NCI-H1417 treated with DMSO at 0.1 percent for 48 hours (cell line): ENCODE data around the gene PCDHA2.
"Not testable (repeated sequence)": the region's sequence is repeated elsewhere in the genome, so short reads cannot be mapped to it uniquely, and the experiment has no call there.

Experiments used
- DNase-seq: peaks from one replicate; lab custom pipeline; 2025; lab: John Stamatoyannopoulos, UW

The PCDHA2 gene

DNA sequence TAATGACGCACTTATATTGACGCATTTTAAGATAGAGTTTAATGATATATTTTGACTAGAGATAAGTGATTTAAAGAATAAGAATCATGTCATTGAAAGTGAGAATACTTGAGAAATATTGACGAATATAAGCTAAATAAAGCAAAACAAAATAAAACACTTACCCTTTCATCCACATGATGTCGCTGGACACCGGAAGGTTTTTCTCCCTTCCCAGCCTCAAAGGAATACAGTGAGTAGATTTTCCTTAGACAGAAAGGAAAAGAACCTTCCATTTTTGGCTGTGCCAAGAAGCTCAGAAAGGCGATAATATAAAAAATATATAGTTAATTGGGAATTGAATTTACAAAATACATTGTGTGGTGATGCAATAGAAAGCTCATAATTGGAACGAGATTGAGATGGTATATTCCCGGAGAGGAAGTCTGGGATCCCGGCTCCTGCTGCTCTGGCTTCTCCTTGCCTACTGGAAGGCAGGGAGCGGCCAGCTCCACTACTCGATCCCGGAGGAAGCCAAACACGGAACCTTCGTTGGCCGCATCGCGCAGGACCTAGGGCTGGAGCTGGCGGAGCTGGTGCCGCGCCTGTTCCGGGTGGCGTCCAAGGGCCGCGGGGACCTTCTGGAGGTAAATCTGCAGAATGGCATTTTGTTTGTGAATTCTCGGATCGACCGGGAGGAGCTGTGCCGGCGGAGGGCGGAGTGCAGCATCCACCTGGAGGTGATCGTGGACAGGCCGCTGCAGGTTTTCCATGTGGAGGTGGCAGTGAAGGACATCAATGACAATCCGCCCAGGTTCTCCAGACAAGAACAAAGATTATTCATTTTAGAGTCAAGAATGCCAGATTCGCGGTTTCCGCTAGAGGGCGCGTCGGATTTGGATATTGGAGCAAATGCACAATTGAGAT, 27.0 kb downstream of the PCDHA2 start, which contains the start of gene PCDHA5:
Gene PCDHA5, plus strand, starts transcription at position 239 of the 906 bp plus-strand sequence.
- no peak for DNase-seq

DNA sequence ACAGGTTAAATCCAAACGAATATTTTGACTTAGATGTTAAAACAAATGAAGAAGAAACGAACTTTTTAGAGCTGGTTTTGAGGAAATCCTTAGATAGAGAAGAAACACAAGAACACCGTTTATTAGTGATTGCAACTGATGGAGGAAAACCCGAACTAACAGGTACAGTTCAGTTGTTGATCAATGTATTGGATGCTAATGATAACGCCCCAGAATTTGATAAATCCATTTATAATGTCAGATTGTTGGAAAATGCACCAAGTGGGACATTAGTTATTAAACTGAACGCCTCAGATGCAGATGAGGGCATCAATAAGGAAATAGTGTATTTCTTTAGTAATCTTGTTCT, 27.6 kb downstream of the PCDHA2 start:
- DNase-seq = no peak

DNA sequence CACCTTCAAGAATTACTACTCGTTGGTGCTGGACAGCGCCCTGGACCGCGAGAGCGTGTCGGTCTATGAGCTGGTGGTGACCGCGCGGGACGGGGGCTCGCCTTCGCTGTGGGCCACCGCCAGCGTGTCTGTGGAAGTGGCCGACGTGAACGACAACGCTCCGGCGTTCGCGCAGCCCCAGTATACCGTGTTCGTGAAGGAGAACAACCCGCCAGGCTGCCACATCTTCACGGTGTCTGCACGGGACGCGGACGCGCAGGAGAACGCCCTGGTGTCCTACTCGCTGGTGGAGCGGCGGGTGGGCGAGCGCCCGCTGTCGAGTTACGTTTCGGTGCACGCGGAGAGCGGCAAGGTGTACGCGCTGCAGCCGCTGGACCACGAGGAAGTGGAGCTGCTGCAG, 28.3 kb downstream of the PCDHA2 start:
- DNase-seq = not testable (repeated sequence)

DNA sequence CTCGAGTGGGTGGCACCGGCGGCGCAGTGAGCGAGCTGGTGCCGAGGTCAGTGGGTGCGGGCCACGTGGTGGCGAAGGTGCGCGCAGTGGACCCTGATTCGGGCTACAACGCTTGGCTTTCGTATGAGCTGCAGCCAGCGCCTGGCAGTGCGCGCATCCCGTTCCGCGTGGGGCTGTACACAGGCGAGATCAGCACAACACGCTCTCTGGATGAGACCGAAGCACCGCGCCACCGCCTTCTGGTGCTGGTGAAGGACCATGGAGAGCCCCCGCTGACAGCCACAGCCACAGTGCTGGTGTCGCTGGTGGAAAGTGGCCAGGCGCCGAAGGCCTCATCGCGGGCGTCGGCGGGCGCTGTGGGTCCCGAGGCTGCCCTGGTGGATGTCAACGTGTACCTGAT, 28.8 kb downstream of the PCDHA2 start:
- no peak for DNase-seq

DNA sequence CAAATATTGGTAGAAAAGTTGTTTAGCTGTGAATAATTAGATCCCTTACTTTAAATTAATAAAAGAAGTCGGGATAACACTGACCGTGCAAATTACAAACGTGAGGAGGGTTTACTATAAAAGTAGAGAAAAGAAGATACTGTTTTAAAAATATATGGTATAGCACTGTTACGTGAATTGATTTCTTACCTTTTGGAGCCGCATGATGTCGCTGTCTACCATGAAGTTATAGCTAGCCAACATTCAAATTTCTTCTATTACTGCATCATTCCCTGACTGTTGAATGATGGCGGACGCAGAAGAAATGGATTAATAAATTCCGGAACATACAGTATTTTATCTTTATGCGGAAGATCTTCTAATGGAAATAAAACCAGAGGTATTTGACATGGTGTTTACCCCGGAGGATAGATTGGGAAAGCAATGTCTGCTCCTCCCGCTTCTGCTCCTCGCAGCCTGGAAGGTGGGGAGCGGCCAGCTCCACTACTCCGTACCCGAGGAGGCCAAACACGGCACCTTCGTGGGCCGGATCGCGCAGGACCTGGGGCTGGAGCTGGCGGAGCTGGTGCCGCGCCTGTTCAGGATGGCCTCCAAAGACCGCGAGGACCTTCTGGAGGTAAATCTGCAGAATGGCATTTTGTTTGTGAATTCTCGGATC, 33.2 kb downstream of the PCDHA2 start, which contains the start of gene PCDHA6:
Gene PCDHA6, plus strand, starts transcription at position 257 of the 658 bp plus-strand sequence. Its CDS starts 132 bp downstream, at position 389.
- peak; percentile 78 for DNase-seq

DNA sequence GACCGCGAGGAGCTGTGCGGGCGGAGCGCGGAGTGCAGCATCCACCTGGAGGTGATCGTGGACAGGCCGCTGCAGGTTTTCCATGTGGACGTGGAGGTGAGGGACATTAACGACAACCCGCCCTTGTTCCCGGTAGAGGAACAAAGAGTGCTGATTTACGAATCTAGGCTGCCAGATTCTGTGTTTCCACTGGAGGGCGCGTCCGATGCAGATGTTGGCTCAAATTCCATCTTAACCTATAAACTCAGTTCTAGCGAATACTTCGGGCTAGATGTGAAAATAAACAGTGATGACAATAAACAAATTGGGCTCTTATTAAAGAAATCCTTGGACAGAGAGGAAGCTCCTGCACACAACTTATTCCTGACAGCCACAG, 33.7 kb downstream of the PCDHA2 start:
- peak; percentile 2 for DNase-seq

DNA sequence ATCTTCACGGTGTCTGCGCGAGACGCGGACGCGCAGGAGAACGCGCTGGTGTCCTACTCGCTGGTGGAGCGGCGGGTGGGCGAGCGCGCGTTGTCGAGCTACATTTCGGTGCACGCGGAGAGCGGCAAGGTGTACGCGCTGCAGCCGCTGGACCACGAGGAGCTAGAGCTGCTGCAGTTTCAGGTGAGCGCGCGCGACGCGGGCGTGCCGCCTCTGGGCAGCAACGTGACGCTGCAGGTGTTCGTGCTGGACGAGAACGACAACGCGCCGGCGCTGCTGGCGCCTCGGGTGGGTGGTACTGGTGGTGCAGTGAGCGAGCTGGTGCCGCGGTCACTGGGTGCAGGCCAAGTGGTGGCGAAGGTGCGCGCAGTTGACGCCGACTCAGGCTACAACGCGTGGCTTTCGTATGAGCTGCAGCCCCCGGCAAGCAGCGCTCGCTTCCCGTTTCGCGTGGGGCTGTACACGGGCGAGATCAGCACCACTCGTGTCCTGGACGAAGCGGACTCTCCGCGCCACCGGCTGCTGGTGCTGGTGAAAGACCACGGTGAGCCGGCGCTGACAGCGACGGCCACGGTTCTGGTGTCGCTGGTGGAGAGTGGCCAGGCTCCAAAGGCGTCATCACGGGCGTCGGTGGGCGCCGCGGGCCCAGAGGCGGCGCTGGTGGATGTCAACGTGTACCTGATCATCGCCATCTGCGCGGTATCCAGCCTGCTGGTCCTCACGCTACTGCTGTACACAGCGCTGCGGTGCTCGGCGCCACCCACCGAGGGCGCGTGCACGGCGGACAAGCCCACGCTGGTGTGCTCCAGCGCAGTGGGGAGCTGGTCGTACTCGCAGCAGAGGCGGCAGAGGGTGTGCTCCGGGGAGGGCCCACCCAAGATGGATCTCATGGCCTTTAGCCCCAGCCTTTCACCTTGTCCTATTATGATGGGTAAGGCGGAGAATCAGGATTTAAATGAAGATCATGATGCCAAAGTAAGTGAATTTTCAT, 35.2 kb downstream of the PCDHA2 start:
- not testable (repeated sequence) for DNase-seq

DNA sequence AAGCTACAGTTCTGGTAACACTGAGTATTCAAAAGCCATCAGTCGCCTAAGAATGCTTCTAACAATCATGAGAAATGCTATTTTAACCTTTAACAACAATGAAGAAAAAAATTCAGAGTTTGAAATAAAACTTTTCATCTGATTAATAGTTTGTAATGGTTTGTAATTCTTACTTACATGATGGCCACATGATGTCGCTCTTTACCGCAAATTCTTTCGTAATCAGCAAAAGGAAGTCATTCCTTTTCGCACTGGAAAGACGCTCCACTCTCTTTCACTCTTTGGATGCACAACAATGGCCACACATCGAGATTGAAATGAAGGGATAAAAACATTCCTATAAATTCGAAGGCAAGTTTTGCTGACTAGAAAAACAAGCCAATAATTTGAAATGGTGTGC, 39.3 kb downstream of the PCDHA2 start, which contains the start of gene PCDHA7:
Gene PCDHA7, plus strand, starts transcription at position 277 of the 400 bp plus-strand sequence. Its CDS starts 115 bp downstream, at position 392.
- no peak for DNase-seq

DNA sequence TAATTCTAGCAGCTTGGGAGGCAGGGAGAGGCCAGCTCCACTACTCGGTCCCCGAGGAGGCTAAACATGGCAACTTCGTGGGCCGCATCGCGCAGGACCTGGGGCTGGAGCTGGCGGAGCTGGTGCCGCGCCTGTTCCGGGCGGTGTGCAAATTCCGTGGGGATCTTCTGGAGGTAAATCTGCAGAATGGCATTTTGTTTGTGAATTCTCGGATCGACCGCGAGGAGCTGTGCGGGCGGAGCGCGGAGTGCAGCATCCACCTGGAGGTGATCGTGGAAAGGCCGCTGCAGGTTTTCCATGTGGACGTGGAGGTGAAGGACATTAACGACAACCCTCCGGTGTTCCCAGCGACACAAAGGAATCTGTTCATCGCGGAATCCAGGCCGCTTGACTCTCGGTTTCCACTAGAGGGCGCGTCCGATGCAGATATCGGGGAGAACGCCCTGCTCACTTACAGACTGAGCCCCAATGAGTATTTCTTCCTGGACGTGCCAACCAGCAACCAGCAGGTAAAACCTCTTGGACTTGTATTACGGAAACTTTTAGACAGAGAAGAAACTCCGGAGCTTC, 39.9 kb downstream of the PCDHA2 start:
- not testable (repeated sequence) for DNase-seq

DNA sequence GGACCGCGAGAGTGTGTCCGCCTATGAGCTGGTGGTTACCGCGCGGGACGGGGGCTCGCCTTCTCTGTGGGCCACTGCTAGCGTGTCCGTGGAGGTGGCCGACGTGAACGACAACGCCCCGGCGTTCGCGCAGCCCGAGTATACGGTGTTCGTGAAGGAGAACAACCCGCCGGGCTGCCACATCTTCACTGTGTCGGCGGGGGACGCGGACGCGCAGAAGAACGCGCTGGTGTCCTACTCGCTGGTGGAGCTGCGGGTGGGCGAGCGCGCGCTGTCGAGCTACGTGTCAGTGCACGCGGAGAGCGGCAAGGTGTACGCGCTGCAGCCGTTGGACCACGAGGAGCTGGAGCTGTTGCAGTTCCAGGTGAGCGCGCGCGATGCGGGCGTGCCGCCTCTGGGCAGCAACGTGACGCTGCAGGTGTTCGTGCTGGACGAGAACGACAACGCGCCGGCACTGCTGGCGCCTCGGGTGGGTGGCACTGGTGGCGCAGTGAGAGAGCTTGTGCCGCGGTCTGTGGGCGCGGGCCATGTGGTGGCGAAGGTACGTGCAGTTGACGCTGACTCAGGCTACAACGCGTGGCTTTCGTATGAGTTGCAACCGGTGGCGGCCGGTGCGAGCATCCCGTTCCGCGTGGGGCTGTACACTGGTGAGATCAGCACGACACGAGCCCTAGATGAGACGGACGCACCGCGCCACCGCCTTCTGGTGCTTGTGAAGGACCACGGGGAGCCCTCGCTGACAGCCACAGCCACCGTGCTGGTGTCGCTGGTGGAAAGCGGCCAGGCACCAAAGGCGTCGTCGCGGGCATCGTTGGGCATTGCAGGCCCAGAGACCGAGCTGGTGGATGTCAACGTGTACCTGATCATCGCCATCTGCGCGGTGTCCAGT, 41.2 kb downstream of the PCDHA2 start:
- no peak for DNase-seq

DNA sequence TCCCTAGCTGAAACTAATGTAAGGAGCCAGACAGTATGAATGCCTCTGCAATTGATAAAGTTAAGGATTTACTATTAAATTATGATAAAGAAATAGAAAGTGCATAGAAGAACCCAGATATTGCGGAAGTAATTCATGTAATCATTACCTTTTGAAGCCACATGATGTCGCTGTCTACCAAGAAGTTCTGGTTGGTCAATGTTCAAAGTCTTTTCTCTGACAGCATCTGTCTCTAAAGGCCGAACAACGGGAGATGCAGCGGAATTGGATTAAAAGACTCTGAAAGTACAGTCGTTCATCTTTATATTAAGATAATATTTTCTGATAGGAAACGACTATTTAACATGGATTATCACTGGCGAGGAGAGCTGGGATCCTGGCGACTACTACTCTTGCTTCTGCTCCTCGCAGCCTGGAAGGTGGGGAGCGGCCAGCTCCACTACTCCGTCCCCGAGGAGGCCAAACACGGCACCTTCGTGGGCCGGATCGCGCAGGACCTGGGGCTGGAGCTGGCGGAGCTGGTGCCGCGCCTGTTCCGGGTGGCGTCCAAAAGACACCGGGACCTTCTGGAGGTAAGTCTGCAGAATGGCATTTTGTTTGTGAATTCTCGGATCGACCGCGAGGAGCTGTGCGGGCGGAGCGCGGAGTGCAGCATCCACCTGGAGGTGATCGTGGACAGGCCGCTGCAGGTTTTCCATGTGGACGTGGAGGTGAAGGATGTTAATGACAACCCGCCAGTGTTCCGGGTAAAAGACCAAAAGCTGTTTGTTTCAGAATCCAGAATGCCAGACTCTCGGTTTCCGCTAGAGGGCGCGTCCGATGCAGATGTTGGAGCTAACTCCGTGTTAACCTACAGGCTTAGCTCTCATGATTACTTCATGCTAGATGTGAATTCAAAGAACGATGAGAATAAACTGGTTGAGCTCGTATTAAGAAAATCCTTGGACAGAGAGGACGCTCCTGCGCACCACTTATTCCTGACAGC, 46.6 kb downstream of the PCDHA2 start, which contains the start of gene PCDHA8:
Gene PCDHA8, plus strand, starts transcription at position 210 of the 985 bp plus-strand sequence. Its CDS starts 135 bp downstream, at position 345.
- no peak for DNase-seq

DNA sequence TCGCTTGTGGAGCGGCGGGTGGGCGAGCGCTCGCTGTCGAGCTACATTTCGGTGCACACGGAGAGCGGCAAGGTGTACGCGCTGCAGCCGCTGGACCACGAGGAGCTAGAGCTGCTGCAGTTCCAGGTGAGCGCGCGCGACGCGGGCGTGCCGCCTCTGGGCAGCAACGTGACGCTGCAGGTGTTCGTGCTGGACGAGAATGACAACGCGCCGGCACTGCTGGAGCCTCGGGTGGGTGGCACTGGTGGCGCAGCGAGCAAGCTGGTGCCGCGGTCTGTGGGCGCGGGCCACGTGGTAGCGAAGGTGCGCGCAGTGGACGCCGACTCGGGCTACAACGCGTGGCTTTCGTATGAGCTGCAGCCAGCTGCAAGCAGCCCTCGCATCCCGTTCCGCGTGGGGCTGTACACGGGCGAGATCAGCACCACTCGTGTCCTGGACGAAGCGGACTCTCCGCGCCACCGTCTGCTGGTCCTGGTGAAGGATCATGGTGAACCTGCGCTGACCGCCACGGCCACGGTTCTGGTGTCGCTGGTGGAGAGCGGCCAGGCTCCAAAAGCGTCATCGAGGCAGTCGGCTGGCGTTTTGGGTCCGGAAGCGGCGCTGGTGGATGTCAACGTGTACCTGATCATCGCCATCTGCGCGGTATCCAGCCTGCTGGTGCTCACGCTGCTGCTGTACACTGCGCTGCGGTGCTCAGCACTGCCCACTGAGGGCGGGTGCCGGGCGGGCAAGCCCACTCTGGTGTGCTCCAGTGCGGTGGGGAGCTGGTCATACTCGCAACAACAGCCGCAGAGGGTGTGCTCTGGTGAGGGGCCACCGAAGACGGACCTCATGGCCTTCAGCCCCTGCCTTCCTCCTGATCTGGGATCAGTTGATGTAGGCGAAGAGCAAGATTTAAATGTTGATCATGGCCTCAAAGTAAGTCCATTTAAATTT, 48.4 kb downstream of the PCDHA2 start:
- no peak for DNase-seq
